Trophoblast cell (in vitro differentiated cells and primary cell): Measurements from ENCODE around the gene B3GNT3.

ENCODE experiments used
- DNase-seq, 2 donors: peaks; one replicate each; pipeline ENCODE4 v3.0.0-alpha.2; 2016
- H2AFZ ChIP-seq: 2 replicates; pipeline ENCODE4 v1.6.1; 2013; ENCODE audit warnings: low read length, moderate library complexity, mild to moderate bottlenecking; ENCODE audit not compliant: insufficient read depth, poor library complexity
- H2AK5ac ChIP-seq: 2 replicates; pipeline ENCODE4 v1.6.1; 2013; ENCODE audit warnings: mild to moderate bottlenecking, low read length
- H2BK120ac ChIP-seq: 2 replicates; pipeline ENCODE4 v1.6.1; 2013; ENCODE audit warnings: low read length, mild to moderate bottlenecking, moderate library complexity; ENCODE audit not compliant: insufficient read depth, poor library complexity
- H2BK12ac ChIP-seq: 2 replicates; pipeline ENCODE4 v1.6.1; 2013; ENCODE audit warnings: mild to moderate bottlenecking, low read length, moderate library complexity
- H2BK5ac ChIP-seq: 2 replicates; pipeline ENCODE4 v1.6.1; 2013; ENCODE audit warnings: low read length, low read depth, moderate library complexity, mild to moderate bottlenecking; ENCODE audit not compliant: poor library complexity
- H3K14ac ChIP-seq: 2 replicates; pipeline ENCODE4 v1.6.1; 2013; ENCODE audit warnings: mild to moderate bottlenecking, low read length
- H3K18ac ChIP-seq: 2 replicates; pipeline ENCODE4 v1.6.1; 2013; ENCODE audit warnings: mild to moderate bottlenecking, low read length
- H3K23ac ChIP-seq: 2 replicates; pipeline ENCODE4 v1.6.1; 2013; ENCODE audit warnings: low read length
- H3K27ac ChIP-seq: 2 replicates; pipeline ENCODE4 v1.5.1; 2013; ENCODE audit warnings: low read depth, mild to moderate bottlenecking, inconsistent platforms, low read length, moderate library complexity
- H3K27me3 ChIP-seq: 2 replicates; pipeline ENCODE4 v1.6.1; 2013; ENCODE audit warnings: inconsistent platforms, mild to moderate bottlenecking, low read length, moderate library complexity; ENCODE audit not compliant: insufficient read depth
- H3K36me3 ChIP-seq, 2 experiments: 1 replicate in 1 of 2; 2 replicates in 1 of 2; pipeline ENCODE4 v1.6.1; 2013; ENCODE audit warnings: low read length in 2 of 2, mild to moderate bottlenecking in 2 of 2, moderate library complexity in 1 of 2; ENCODE audit not compliant: insufficient read depth in 2 of 2, control insufficient read depth in 1 of 2
- H3K4ac ChIP-seq: 2 replicates; pipeline ENCODE4 v1.6.1; 2013; ENCODE audit warnings: low read depth, mild to moderate bottlenecking, low read length, moderate library complexity
- H3K4me1 ChIP-seq, 2 experiments: 1 replicate in 1 of 2; 2 replicates in 1 of 2; pipeline ENCODE4 v1.6.1; 2013; ENCODE audit warnings: low read length in 2 of 2, mild to moderate bottlenecking in 2 of 2, moderate library complexity in 1 of 2; ENCODE audit not compliant: insufficient read depth in 2 of 2, control insufficient read depth in 1 of 2
- H3K4me2 ChIP-seq: 2 replicates; pipeline ENCODE4 v1.6.1; 2013; ENCODE audit warnings: inconsistent platforms, mild to moderate bottlenecking, low read length, moderate library complexity
- H3K4me3 ChIP-seq: 2 replicates; pipeline ENCODE4 v1.5.1; 2013; ENCODE audit warnings: mild to moderate bottlenecking, low read depth, low read length, inconsistent platforms
- H3K79me1 ChIP-seq: one replicate; pipeline ENCODE4 v1.6.1; 2013; ENCODE audit warnings: low read length
- H3K79me2 ChIP-seq: 2 replicates; pipeline ENCODE4 v1.6.1; 2013; ENCODE audit warnings: low read length, mild to moderate bottlenecking; ENCODE audit not compliant: control insufficient read depth, insufficient read depth, poor library complexity
- H3K9ac ChIP-seq: 2 replicates; pipeline ENCODE4 v1.6.1; 2013; ENCODE audit warnings: mild to moderate bottlenecking, low read length
- H3K9me3 ChIP-seq: 2 replicates; pipeline ENCODE4 v1.6.1; 2013; ENCODE audit warnings: low read depth, mild to moderate bottlenecking, control low read depth, inconsistent platforms, low read length; ENCODE audit not compliant: insufficient read depth
- H4K12ac ChIP-seq: 2 replicates; pipeline ENCODE4 v1.6.1; 2013; ENCODE audit warnings: low read depth, mild to moderate bottlenecking, low read length, moderate library complexity
- H4K8ac ChIP-seq: 2 replicates; pipeline ENCODE4 v1.6.1; 2013; ENCODE audit warnings: low read depth, mild to moderate bottlenecking, low read length, moderate library complexity
- H4K91ac ChIP-seq: one replicate; pipeline ENCODE4 v1.6.1; 2013; ENCODE audit warnings: low read depth, mild to moderate bottlenecking, low read length, moderate library complexity
- WGBS: extraction: QIAGEN DNeasy Blood & Tissue Kit; methylation state at CpG from one replicate; pipeline ENCODE4 v1.1.7; 2013; ENCODE audit warnings: missing lambda C conversion rate; ENCODE audit not compliant: insufficient read length, insufficient coverage; ENCODE audit errors: extremely low coverage; 5-methylcytosine and 5-hydroxymethylcytosine counted together

B3GNT3 gene

GRCh38 chr19:17794412-17794730 lies 567 bp upstream of the B3GNT3 start:
- Histone ChIP-seq H2BK12ac (no peak overlapping the region), H2AK5ac (no peak overlapping the region), H3K4ac (no peak overlapping the region), H3K4me3 (no peak overlapping the region), H4K8ac (no peak overlapping the region), H3K79me2 (no peaks in the 10 kb centered on the region), H3K18ac (no peak overlapping the region), H3K79me1 (no peaks in the 10 kb centered on the region), H3K27me3 (peaks cover 14% of the 10 kb centered on the region), H2AFZ (no peak overlapping the region), H3K14ac (no peak overlapping the region), H3K4me2 (no peak overlapping the region), H2BK5ac (no peak overlapping the region), H3K36me3 (no peaks in the 10 kb centered on the region), H3K9me3 (peaks cover 14% of the 10 kb centered on the region), H3K9ac (no peak overlapping the region), H3K4me1 (peaks cover 0 to 11% of the 10 kb centered on the region in 2 experiments), H3K23ac (no peak overlapping the region), H3K27ac (no peak overlapping the region), H2BK120ac (no peak overlapping the region), H4K12ac (no peak overlapping the region), H4K91ac (no peak overlapping the region)
- no peak for DNase-seq
- WGBS: no CpG with 5 or more reads among the region's 9 CpGs

DNA sequence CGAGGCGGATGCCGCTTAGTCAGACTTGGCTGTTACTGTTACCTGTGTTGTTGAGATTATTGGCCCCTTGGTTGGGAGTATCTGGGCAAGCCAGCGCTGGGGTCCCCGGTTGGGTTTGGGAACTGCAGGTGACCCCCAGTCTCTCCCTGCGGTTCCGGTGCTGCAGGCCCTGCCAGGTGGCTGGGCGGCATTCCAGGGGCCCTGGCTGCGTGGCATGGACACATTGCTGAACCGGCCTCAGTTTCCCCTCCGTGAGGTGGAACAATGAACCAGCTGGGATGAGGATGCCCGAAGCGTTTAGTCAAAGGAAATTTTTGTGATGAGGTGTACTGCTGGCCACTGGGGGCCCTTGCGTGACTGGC lies 538 bp downstream of the B3GNT3 start:
- Histone ChIP-seq H3K4me1 (peaks cover 0 to 11% of the 10 kb centered on the region in 2 experiments), H3K23ac (no peak overlapping the region), H3K18ac (no peak overlapping the region), H3K36me3 (no peaks in the 10 kb centered on the region), H2BK5ac (no peak overlapping the region), H3K14ac (no peak overlapping the region), H3K27me3 (peaks cover 14% of the 10 kb centered on the region), H2AFZ (no peak overlapping the region), H4K91ac (no peak overlapping the region), H3K27ac (no peak overlapping the region), H3K4ac (no peak overlapping the region), H3K9ac (no peak overlapping the region), H3K9me3 (peaks cover 14% of the 10 kb centered on the region), H3K79me2 (no peaks in the 10 kb centered on the region), H2BK12ac (no peak overlapping the region), H4K8ac (no peak overlapping the region), H4K12ac (no peak overlapping the region), H2BK120ac (no peak overlapping the region), H3K4me3 (no peak overlapping the region), H3K4me2 (peak overlapping the region; percentile 25), H3K79me1 (no peaks in the 10 kb centered on the region), H2AK5ac (no peak overlapping the region)
- WGBS: no CpG with 5 or more reads among the region's 14 CpGs
- DNase-seq: no peak

DNA sequence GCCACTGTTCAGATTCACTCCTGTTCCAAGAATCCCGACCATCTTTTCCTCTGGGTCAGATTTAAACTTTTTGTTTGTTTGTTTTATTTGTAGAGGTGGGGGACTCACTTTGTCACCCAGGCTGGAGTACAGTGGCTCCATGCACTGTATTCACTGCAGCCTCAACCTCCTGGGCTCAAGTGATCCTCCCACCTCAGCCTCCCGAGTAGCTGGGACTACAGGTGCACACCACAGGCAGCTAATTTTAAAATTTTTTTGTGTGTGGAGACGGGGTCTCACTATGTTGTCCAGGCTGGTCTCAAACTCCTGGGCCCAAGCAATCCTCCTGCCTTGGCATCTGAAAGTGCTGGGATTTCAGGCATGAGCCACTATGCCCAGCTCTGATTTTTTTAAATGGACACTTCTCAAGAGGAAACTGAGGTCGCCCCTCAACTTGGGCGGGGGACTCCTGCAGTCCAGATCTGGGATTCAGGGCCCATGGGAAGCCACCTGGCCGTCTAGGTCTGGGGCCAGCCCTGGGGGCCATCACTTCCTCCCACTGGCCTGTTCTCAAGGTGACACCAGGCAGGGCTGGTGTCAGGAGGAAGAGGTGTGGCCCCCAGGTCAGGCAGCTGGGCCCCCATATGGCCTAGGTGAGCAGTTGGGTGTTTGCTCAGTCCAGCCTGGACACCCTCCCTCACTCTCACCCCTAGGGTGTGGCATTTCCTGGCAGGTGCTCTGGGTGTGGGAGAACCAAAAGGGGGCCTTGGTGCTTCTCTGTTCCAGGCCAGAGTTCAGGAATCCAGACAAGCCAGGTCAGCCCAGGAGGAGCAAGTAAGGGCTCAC lies 1.3 kb downstream of the B3GNT3 start:
- whole genome bisulfite sequencing: no CpG with 5 or more reads among the region's 6 CpGs
- Histone ChIP-seq H2BK120ac (no peak overlapping the region), H3K23ac (no peak overlapping the region), H3K18ac (no peak overlapping the region), H4K12ac (no peak overlapping the region), H3K4ac (no peak overlapping the region), H4K8ac (no peak overlapping the region), H3K4me2 (no peak overlapping the region), H2AK5ac (no peak overlapping the region), H3K79me2 (no peaks in the 10 kb centered on the region), H3K9me3 (peaks cover 13% of the 10 kb centered on the region), H3K36me3 (no peaks in the 10 kb centered on the region), H2AFZ (no peak overlapping the region), H2BK12ac (no peak overlapping the region), H3K27me3 (peaks cover 14% of the 10 kb centered on the region), H3K27ac (no peak overlapping the region), H3K4me3 (peak overlapping the region; percentile 20), H3K9ac (no peak overlapping the region), H3K14ac (no peak overlapping the region), H3K79me1 (no peaks in the 10 kb centered on the region), H4K91ac (no peak overlapping the region), H2BK5ac (no peak overlapping the region), H3K4me1 (peaks cover 0 to 11% of the 10 kb centered on the region in 2 experiments)
- DNase-seq: peak; percentile 85 to 86

GRCh38 chr19:17796838-17797423 lies 2.0 kb downstream of the B3GNT3 start:
- Histone ChIP-seq H3K23ac (no peak overlapping the region), H2AFZ (no peak overlapping the region), H2BK120ac (no peak overlapping the region), H3K27me3 (peaks cover 14% of the 10 kb centered on the region), H3K79me2 (no peaks in the 10 kb centered on the region), H3K18ac (no peak overlapping the region), H3K4ac (no peak overlapping the region), H4K12ac (no peak overlapping the region), H3K9me3 (peaks cover 11% of the 10 kb centered on the region), H3K4me3 (no peak overlapping the region), H3K14ac (no peak overlapping the region), H3K79me1 (no peaks in the 10 kb centered on the region), H3K4me1 (peaks cover 0 to 11% of the 10 kb centered on the region in 2 experiments), H2AK5ac (no peak overlapping the region), H3K4me2 (no peak overlapping the region), H3K27ac (no peak overlapping the region), H4K8ac (no peak overlapping the region), H2BK5ac (no peak overlapping the region), H4K91ac (no peak overlapping the region), H3K9ac (no peak overlapping the region), H3K36me3 (no peaks in the 10 kb centered on the region), H2BK12ac (no peak overlapping the region)
- no CpG with 5 or more reads among the region's 1 CpG for WGBS
- no peak for DNase-seq
